ENCODE results near the gene MACROD2. TPM values are rescaled to one million over a fixed set of nuclear protein-coding genes. Genes with fewer than 3 reads are reported as not detected.

Gene MACROD2
- total and polyA plus RNA-seq, 8 donors, result 0.78 to 31.3 (median 10.9) TPM; not detected in 1

GRCh38 chr20:14336686-14337085 lies 341.4 kb downstream of the MACROD2 start:
- H3K27ac ChIP-seq, result peak overlapping the region; percentile 56 to 84 (median 80)

GRCh38 chr20:14337400-14338171 lies 342.3 kb downstream of the MACROD2 start, which contains the start of gene FLRT3:
FLRT3 (minus strand) TSS chr20:14337612; CDS start chr20:14327506, 10,106 bp downstream.
- Histone ChIP-seq H3K36me3 (no peaks in the 10 kb centered on the region), H3K9me3 (no peaks in the 10 kb centered on the region), H3K4me3 (peak within 1 kb of the TSS; percentile 46 to 55 (median 51)), H3K27me3 (no peaks in the 10 kb centered on the region), H3K4me1 (peaks cover 0 to 20% (median 5%) of the 10 kb centered on the region in 4 donors), H3K27ac (peak within 1 kb of the TSS; percentile 68 to 88 (median 82))
- WGBS, 5 donors, result 17 to 29% (median 23%) methylated on average over 12 of the region's 12 CpGs
- DNase-seq, result peak; percentile 85 to 98
- intact Hi-C loops (cut with DNase I; ENCODE audit: low total_unique reads), result no loop called here
- TF ChIP-seq CTCF (IDR thresholded peaks at IDR 0.05) (peak in 5 of 7 experiments; percentile 43 to 91 (median 63)), POLR2A (IDR thresholded peaks at IDR 0.05) (peak in 2 of 4 donors; percentile 91 to 94), POLR2AphosphoS5 (IDR thresholded peaks at IDR 0.05) (peak; percentile 80 to 99 (median 96)), EP300 (IDR thresholded peaks at IDR 0.05) (no peak)

More at GRCh38 chr20:14336686-14337085, 341.4 kb downstream of the MACROD2 start:
- Histone ChIP-seq H3K4me3 (peak overlapping the region; percentile 46 to 55 (median 51)), H3K36me3 (no peaks in the 10 kb centered on the region), H3K4me1 (peaks cover 0 to 20% (median 3%) of the 10 kb centered on the region in 4 donors), H3K9me3 (no peaks in the 10 kb centered on the region), H3K27me3 (no peaks in the 10 kb centered on the region)
- intact Hi-C loops (cut with DNase I; ENCODE audit: low total_unique reads), result no loop called here
- WGBS, 5 donors, result 9 to 20% (median 15%) methylated on average over 4 of the region's 4 CpGs
- DNase-seq, result peak in 1 of 2 donors; percentile 75
- TF ChIP-seq EP300 (IDR thresholded peaks at IDR 0.05) (no peak), POLR2AphosphoS5 (IDR thresholded peaks at IDR 0.05) (peak in 2 of 3 donors; percentile 13 to 21)

- H3K4me3 ChIP-seq, result no peak overlapping the region
- peaks cover 0 to 28% (median 0%) of the 10 kb centered on the region in 4 donors for H3K4me1 ChIP-seq
- TF ChIP-seq POLR2A (IDR thresholded peaks at IDR 0.05) (no peak), EP300 (IDR thresholded peaks at IDR 0.05) (no peak), POLR2AphosphoS5 (IDR thresholded peaks at IDR 0.05) (no peak), CTCF (IDR thresholded peaks at IDR 0.05) (no peak)
- DNase-seq, result peak in 1 of 2 donors; percentile 34
- H3K36me3 ChIP-seq, result no peaks in the 10 kb centered on the region
- 28 to 48% (median 39%) methylated on average over 4 of the region's 4 CpGs for WGBS, 5 donors
- H3K9me3 ChIP-seq, result no peaks in the 10 kb centered on the region
- H3K27me3 ChIP-seq, result no peaks in the 10 kb centered on the region
- intact Hi-C loops (cut with DNase I; ENCODE audit: low total_unique reads), result no loop called here
- H3K27ac ChIP-seq, result no peak overlapping the region
Measured at GRCh38 chr20:14341801-14342200, 346.5 kb downstream of the MACROD2 start.

- Histone ChIP-seq H3K27me3 (no peaks in the 10 kb centered on the region), H3K9me3 (no peaks in the 10 kb centered on the region), H3K4me3 (no peak overlapping the region), H3K27ac (no peak overlapping the region), H3K4me1 (peaks cover 0 to 28% (median 0%) of the 10 kb centered on the region in 4 donors), H3K36me3 (no peaks in the 10 kb centered on the region)
- no peak for TF ChIP-seq EP300 (IDR thresholded peaks at IDR 0.05)
- no peak for TF ChIP-seq CTCF (IDR thresholded peaks at IDR 0.05)
- TF ChIP-seq POLR2A (IDR thresholded peaks at IDR 0.05), result no peak
- no peak for TF ChIP-seq POLR2AphosphoS5 (IDR thresholded peaks at IDR 0.05)
- WGBS, 5 donors, result 59 to 83% (median 80%) methylated on average over 1 of the region's 1 CpG
- intact Hi-C loops (cut with DNase I; ENCODE audit: low total_unique reads), result no loop called here
- no peak for DNase-seq
Measured at GRCh38 chr20:14342918-14343317, 347.6 kb downstream of the MACROD2 start.
